ENCODE data around the gene AOPEP.

Gene AOPEP

DNA sequence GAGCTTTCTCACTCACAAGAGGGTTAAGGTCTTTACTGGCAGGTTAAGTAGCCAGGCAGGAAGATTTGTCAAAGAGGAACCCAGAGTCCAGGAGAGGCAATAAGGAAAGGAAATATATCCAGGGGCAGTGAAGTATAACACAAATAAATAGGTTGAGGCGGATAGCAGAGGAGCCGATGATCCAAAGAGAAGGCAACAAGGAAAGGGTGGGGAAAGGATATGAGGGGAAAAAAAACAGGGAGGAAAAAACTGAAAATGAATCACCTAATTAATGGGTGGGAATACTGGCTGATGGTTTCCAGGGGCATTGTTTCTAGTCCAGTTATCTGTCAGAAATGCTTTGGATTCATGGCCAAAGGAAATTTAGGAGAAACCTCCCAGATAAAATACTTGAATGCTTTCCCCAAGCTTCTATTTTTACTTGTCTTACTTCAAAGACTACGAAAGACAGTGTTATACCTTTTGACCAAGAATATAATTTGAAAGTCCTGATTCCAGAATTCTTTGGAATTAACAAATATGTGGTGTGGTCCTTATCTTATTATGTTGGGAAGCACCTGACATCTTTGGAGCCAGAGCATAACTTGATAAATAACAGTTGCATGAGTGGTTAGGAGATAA, 146.5 kb downstream of the AOPEP start:
- DNase-seq = no peak

DNA sequence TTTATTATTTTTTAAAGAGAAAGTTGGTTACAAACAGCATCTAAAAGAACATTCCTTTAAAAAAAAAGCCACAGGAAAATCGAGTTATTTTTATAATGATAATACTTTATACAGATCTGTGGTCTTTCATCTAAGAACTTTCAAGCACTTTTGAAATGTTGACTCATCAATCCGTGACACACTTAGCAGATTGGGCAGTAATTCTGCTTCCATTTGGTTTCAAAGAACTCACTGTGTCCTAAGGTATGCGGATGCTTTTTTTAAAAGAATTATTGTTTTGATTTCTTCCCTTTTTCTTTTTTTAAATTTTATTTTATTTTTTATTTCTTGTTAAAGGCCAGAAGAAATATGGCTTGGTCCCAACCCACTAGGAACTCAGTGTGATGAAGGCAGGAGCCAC, 147.8 kb downstream of the AOPEP start:
- DNase-seq = no peak

DNA sequence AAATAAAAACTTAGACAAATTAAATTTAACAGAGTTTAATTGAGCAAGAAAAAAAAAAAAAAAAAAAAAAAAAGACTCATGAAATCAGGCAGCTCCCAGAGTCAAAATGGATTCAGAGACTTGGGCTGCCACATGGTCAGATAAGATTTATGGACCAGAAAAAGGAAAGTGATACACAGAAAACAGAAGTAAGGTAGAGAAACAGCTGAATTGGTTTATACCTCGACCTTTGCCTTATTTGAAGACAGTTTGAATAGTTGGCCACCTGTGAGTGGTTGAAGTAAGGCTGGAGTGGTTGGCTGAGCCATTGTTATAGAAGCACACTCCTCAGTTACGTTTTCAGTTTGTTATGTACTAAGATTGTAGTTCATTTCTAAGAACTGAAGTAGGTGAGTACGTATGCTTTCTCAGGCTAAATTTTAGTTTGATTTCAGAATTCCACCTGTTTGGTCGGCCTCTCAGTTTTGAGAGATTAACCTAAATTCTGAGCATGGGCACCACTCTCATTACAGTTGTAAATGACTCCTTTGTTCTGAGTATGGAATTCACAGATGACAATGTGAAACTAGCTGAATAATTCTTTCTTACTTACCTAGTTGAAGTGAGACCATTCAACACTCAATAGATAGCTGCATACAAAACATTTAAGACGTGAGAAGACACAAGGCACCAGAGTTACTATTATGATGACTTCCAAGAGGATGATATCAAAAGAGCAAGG, 149.0 kb downstream of the AOPEP start:
- no peak for DNase-seq

DNA sequence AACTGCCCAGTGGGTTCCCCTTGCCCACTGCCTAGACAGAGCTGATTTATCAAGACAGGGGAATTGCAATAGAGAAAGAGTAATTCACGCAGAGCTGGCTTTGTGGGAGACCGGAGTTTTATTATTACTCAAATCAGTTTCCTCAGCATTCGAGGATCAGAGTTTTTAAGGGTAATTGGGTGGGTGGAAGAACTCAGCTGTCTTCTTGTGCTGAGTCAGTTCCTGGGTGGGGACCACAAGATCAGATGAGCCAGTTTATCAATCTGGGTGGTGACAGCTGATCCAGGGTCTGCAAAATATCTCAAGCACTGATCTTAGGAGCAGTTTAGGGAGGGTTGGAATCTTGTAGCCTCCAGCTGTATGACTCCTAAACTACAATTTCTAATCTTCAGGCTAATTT, 152.3 kb downstream of the AOPEP start:
- DNase-seq = peak; percentile 37

DNA sequence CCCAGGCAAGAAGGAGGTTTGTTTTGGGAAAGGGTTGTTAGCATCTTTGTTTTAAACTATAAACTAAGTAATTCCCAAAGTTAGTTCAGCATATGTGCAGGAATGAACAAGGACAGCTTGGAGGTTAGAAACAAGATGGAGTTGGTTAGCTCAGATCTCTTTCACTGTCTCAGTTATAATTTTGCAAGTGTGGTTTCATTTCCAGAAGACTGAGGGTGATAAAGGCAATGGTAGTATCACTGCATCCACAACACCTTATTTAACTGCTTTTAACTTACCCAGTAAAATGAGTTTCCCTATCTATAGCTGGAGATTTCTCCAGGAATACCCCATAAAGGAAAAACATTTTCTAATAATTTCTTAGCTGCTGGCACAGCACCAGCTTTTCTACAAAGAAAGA, 152.7 kb downstream of the AOPEP start:
- DNase-seq = no peak

DNA sequence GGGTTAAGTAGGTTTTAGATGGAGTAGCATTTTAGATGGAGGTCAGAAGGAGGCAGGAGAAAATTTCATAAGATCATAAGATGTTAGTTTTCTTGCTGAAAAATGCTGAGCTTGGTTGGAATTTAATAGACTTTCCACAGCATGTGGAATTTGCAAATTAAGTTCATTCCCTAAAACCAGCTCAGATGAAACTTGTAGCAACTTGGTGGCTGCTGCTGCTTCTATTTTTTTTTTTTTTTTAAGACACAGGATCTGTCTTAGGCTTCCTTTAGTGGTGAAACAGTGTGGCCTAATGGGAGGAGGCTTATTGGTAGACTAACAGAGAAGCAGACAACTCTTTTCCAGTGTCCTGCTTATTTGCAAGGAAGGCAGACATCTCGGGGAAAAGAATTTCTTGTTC, 154.5 kb downstream of the AOPEP start:
- no peak for DNase-seq

DNA sequence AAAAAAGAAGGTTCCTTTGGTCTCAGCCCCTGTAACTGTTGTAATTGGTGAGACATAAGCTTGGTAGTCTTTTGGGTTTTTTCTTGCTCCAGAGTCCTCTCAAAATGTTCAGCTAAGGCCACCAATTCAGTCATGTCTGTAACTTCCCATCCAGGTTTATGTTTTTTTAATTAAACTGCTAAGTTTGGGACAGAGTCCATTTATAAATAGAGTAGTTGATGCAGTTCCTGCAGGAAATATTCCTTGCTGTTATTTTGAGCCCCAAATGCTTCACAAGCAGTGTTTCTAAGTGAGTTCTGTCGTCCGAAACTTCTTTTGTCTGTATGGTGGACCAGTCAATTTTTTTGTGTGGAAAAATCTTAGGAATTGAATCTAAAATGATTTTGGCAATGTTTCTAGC, 155.0 kb downstream of the AOPEP start:
- no peak for DNase-seq

DNA sequence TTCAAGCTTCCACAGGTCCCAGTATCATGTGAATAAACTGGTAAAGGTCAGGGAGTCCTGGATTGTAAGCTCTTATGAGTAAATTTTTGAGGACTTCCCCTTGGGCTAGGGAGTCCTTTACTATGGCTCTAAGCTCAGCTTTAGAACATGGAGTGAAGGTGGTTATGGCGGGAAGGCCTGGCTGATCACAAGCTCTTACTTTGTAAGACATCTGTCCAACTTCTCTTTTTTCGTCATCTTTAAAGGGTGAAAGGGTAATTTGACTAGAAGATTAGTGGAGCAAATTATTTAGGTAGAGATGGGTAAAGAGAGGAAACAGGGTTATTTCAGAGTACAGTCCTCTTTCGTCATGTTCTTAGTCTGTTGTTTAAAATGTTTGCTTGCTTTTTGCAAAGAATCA, 155.4 kb downstream of the AOPEP start:
- no peak for DNase-seq

DNA sequence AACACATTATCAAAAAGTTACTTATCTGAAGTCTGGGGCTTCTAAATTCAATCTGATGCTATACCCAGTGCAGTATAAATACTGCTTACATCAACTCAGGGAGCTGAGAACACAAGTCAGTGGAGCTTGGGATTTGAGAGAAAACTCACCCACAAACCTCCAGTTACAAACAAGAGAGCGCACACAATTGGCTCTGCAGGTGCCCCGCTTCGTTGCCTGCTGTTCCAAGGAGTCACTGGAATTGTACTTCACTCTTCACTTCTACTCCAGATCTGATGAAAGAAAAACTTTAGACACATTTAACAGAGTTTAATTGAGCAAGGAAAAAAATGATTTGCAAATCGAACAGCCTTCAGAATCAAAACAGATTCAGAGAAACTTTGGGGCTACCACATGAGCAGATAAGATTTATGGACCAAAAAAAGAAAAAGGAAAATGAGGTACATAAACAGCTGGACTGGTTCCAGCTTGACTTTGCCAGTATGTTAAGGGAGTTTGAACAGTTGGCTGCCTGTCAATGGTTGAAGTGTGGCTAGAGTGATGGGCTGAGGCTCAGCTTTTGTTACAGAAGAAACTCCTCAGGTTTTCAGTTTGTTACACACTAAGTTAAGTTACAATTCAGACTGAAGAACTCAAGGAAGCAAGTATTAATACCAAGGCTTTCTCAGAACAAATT, 156.6 kb downstream of the AOPEP start:
- no peak for DNase-seq

DNA sequence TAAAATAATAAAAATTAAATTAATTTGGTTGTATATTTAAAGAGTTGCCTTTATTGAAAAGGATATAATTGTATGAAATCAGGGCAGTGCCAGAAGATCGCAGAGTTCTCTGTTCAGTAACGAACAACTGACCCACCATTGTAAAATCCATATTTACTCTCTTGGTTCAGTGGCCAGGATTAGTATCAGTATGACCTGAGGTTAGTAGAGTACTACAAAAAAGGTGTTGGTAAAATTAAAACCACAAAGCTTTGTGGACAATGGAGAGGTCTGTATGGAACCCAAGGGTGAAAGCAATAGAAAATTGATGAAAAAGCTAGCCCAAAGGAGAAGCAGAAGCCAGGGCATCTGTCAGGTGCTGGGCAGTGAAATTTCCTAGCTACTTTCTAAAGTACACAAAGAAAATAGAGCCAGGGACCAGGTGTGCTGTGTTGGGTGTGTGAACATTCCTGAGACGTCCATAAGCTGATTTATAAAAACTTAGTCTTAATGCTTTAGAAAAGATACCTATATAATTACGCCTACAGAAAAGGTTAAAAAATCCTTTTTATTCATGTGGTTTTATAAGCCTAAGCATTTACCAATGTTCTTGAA, 159.5 kb downstream of the AOPEP start:
- DNase-seq = no peak

DNA sequence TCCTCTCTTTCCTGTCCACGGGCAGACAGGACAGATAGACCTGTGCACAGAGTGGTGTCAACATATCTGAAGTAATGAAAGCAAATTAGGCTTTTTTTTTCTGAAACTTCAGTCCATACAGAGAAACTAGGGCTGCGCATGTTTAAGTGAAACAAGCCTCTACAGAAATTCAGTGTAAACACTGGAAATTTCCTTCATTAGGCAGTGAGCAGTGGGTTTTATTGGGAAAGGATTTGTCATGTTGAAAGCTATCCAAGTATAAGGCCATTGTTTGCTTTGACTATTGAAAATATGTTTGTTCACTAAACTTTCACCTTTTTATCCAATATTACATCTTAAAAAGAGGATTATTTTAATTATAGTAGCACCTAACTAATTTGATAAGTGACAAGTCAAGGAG, 161.2 kb downstream of the AOPEP start:
- DNase-seq = no peak

DNA sequence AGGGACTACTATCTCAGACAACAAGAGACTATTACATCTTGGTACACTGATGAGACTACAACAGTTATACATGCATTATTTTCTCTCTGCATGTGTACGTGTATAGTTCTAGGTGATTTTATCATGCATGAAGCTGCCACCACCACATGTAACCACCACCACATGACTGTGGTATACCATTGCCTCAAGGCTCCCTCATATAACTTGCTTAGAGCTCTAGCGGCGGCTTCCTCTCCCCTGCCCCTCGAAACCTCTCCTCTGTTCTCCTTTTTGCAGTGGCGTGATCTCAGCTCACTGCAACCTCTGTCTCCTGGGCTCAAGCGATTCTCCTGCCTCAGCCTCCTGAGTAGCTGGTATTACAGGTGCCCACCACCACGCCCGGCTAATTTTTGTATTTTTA, 162.3 kb downstream of the AOPEP start:
- DNase-seq = no peak

DNA sequence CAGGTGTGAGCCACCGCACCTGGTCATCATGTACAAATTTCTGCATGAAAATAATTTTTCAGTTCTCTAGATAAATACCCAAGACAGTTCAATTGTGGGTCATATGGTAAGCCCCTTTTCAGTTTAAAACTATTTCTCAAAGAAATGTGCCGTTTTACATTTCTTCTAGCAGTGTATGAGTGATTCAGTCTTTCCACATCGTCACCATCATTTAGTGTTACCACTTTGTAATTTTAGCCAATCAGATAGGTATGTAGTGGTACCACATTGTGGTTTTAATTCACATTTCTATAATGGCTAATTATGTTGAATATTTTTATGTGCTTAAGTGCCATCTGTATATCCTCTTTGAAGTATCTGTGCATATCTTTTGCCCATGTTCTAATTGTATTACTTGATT, 163.1 kb downstream of the AOPEP start:
- no peak for DNase-seq

DNA sequence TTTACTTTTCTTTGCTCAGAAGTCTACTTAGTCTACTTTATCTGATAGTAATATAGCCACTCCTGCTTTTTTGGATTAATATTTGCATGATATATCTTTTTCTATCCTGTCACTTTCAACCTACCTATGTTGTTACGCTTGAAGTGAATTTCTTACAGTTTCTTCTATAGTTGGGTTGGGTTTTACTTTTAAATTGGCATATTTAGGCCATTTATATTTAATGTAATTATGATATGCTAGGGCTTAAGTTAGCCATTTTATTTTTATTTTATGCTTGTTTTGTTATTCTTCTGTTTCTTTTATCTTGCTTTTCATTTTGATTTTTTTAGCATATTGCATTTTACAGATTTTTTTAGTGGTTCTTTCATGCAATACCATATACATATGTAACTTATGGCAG, 164.7 kb downstream of the AOPEP start:
- DNase-seq = no peak

DNA sequence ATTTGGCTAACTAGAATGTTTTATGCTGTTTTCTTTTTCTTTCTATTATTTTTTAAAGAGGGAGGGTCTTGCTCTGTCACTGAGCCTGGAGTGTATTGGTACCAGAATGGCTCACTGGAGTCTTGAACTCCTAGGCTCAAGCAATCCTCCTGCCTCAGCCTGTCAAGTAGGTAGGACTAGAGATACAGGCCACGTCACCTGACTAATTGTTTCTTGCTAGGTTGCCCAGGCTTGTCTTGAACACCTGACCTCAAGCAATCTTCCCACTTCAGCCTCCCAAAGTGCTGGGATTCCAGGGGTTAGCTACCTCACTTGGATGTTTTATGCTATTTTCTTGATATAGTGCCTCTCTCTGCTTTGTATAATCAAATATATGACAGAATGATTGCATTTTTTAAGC, 166.2 kb downstream of the AOPEP start:
- no peak for DNase-seq

DNA sequence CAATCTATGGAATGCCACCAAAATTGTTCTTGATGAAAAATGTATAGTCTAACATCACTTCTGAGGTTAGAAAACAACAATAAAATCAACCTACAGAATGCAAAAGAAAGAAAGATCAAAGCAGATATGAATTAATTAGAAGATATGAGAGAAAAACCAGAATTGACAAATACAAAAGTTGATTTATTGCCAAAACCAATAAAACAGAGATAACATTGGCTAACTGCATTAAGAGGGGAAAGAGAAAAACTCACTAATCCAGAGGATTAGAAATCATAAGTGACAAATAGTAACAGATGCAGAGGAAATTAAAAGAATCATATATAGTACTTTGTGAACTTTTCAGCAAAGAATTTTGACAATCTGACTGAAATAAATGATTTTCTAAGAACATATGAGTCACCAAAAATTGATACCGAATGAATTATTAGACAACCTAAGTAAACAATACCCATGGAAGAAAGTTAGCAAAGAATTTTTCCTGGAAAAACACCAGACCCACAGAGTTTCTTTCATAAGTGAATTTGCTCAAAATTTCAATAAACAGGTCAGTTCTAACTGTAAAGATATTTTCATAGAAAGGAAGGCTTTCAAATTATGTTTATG, 167.7 kb downstream of the AOPEP start:
- no peak for DNase-seq

DNA sequence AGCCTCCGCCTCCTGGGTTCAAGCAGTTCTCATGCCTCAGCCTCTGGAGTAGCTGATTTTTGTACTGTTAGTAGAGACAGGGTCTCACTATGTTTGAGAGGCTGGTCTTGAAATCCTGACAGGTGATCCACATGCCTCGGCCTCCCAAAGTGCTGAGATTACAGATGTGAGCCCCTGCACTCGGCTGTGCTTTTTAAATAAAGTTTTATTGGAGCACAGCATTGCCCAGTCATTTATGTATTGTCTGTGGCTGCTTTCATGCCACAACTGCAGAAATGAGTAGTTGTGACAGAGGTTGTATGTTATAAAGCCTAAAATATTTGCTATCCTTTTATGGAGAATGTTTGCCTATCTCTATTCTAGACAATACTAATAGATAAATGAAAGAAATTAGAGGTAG, 169.2 kb downstream of the AOPEP start:
- DNase-seq = no peak

DNA sequence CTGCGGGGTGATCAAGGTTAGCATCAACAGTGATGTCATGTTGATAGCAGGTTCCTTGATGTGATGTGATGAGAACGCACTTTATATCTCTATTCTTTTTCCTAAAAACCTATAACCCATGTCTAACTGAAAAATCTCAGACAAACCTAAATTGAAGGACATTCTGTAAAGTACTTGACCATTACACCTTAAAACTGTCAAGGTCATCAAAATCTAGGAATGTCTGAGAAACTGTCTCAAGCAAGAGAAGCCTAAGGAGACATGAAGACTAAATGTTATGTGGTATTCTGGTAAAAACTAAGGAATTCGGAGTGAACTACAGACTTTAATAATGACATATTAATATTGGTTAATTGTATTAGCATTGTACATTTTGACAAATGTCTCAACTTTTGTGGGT, 170.0 kb downstream of the AOPEP start:
- DNase-seq = no peak

DNA sequence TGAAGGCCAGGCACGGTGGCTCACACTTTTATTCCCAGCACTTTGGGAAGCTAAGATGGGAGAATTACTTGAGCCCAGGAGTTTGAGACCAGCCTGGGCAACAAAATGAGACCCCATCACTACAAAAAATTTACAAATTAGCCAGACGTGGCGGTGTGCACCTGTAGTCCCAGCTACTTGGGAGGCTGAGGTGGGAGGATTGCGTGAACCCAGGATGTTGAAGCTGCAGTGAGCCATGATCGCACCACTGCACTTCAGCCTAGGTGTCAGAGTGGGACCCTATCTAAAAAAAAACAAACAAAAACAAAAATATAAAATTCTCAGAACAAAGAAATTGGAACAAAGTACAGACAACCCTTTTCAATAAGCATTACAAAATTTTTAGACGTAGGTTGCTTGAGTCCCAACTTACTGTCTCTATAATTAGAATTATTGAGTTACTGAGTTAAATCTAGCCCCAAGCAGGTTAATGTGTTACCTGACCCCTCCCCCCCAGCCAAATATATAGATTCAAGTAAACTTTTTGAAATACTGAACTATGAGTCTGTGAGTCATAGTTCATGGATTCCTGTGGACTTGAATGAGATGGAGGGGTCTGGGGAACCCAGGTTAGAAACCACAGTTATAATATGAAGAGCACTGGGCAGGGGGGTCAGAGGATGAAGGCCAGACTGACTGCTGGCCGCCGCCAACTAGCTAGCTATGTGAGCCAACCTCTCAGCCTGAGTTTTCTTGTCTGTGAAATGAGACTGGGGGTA, 173.1 kb downstream of the AOPEP start:
- DNase-seq = no peak

DNA sequence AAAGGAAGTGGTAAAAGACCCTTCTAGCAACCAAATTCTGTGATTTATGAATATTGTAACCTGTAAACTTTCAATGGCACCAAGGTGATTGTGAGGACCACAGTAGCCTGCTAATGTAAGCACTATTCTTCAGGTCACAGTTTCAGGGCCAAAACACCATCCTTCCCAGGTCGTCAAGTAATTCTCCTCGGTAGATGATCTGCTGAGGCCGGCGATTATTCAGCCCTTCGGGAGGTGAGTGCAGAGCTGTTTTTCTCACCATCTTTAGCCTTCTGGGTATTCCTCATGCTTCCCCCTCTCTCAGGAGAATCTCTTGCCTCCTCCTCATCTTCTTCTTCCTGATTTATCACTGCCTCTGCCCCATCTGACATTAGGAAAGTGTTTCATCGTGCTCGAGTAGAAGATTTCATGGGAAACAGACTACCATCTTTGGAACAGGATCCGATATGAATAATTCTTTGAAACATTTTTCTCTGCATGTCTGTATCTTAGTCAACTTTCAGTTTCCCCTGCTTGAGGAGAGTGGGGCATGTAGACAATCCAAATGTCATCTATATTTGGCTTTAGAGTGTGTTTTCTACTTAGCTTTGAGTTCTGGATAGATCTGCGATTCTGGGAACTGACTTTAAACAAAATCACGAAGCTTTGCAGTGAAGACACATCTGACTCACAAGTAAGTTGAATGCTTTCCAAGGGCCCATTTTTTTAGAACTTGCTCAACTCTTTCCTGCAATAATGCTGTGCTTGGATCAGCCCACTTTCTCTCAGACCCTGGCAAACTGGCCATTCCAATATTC, 173.9 kb downstream of the AOPEP start:
- DNase-seq = no peak

DNA sequence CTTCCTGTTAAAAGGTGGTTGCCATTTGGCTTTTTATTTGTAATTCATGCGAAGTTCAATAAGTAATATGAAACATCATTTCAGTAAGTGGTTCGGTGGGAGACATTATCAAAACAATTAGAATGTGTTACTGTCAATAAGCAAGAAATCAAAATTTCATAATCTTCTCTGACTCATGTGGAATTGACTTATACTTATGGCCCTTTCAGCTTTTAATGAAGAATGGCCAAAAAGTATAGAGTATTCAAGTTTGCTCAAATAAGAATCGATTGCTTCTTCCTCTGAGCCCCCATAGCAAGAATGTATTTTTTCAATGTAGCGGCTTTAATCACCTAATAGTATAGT, 174.5 kb downstream of the AOPEP start:
- DNase-seq = no peak

DNA sequence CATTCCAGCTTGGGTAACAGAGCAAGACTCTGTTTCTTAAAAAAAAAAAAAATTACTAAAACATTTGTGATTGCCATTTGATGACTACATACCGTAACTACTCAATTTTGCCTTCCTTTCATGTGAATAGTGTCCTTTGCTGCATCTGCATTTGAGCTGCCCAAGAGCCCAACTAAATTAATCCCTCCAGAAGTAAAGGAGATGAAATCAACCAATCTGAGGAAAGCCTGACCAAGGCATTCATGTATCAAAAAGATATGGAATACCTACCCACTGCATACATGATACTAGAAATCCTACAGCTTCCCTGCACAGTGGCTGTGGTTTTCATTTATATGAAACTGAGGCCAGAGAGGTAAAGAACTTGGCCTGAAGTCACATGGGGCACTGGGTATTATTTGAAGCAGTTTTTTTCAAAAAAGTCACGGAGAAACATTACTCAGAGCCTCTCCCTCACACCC, 177.5 kb downstream of the AOPEP start:
- DNase-seq = no peak
